SK-N-MC (cell line): Measurements from ENCODE around the gene LRCH1.

Source experiments
- EZH2 ChIP-seq: fragments of 200-600 bp; sonication (generic); IDR thresholded peaks from one replicate; pipeline ENCODE4 v1.6.1; 2017; ENCODE audit warnings: antibody characterized with exemption
- POLR2AphosphoS5 ChIP-seq: IDR thresholded peaks from 2 replicates; pipeline ENCODE4 v1.6.1; 2012; ENCODE audit warnings: mild to moderate bottlenecking, low read depth, low read length, borderline replicate concordance

GRCh38 chr13:46602531-46602930 is 49.6 kb downstream of the LRCH1 start:
- TF ChIP-seq POLR2AphosphoS5 (no peak), EZH2 (no peak)
